ENCODE data around the gene ALKBH1.
"Not testable (repeated sequence)": the region's sequence is repeated elsewhere in the genome, so short reads cannot be mapped to it uniquely, and the experiment has no call there.

The ALKBH1 gene

GRCh38 chr14:77707724-77708408, at the start of gene ALKBH1, which contains the start of gene SLIRP:
Gene ALKBH1, minus strand, starts transcription at chr14:77708023. Its CDS starts 19 bp downstream, at chr14:77708004.
Gene SLIRP, plus strand, starts transcription at chr14:77708103. Its CDS starts 9 bp downstream, at chr14:77708112.
- H3K4me3 ChIP-seq (ENCODE audit: low read length): peak within 1 kb of the TSS; percentile 91
- TF ChIP-seq CTCF (IDR thresholded peaks at IDR 0.05; ENCODE audit: insufficient read depth, low read depth, low read length, missing control alignments): no peak
- peak; percentile 85 for DNase-seq (ENCODE audit: low read depth)

- H3K4me3 ChIP-seq (ENCODE audit: low read length): no peak overlapping the region
- TF ChIP-seq CTCF (IDR thresholded peaks at IDR 0.05; ENCODE audit: insufficient read depth, low read depth, low read length, missing control alignments): no peak
- peak; percentile 5 for DNase-seq (ENCODE audit: low read depth)
These were observed 45.1 kb upstream of the ALKBH1 start for GRCh38 chr14:77752799-77753516.

GRCh38 chr14:77752266-77752665, 44.4 kb upstream of the ALKBH1 start:
- no peak for TF ChIP-seq CTCF (IDR thresholded peaks at IDR 0.05; ENCODE audit: insufficient read depth, low read depth, low read length, missing control alignments)
- H3K4me3 ChIP-seq (ENCODE audit: low read length): no peak overlapping the region
- no peak for DNase-seq (ENCODE audit: low read depth)

GRCh38 chr14:77747425-77747824, 39.6 kb upstream of the ALKBH1 start:
- H3K4me3 ChIP-seq (ENCODE audit: low read length); DNase-seq (ENCODE audit: low read depth): not testable (repeated sequence)

- TF ChIP-seq CTCF (IDR thresholded peaks at IDR 0.05; ENCODE audit: insufficient read depth, low read depth, low read length, missing control alignments): no peak
- DNase-seq (ENCODE audit: low read depth): no peak
- no peak overlapping the region for H3K4me3 ChIP-seq (ENCODE audit: low read length)
These were observed 38.4 kb upstream of the ALKBH1 start for GRCh38 chr14:77746064-77746702.

- no peak for DNase-seq (ENCODE audit: low read depth)
- no peak for TF ChIP-seq CTCF (IDR thresholded peaks at IDR 0.05; ENCODE audit: insufficient read depth, low read depth, low read length, missing control alignments)
These were observed 33.6 kb upstream of the ALKBH1 start for GRCh38 chr14:77741438-77741837.

GRCh38 chr14:77738559-77739250, 30.9 kb upstream of the ALKBH1 start:
- peak; percentile 8 for DNase-seq (ENCODE audit: low read depth)
- TF ChIP-seq CTCF (IDR thresholded peaks at IDR 0.05; ENCODE audit: insufficient read depth, low read depth, low read length, missing control alignments): no peak
- H3K4me3 ChIP-seq (ENCODE audit: low read length): no peak overlapping the region

More at GRCh38 chr14:77741438-77741837, 33.6 kb upstream of the ALKBH1 start:
- H3K4me3 ChIP-seq (ENCODE audit: low read length): no peak overlapping the region

Measured in epithelial cell of esophagus (primary cell).